Epidermal melanocyte (primary cell): Measurements from ENCODE around the gene PTGDS.

Experiments used
- DNase-seq: peaks from one replicate; pipeline ENCODE4 v3.0.0; 2011; ENCODE audit warnings: low spot score; ENCODE audit not compliant: insufficient read length

PTGDS gene

DNA sequence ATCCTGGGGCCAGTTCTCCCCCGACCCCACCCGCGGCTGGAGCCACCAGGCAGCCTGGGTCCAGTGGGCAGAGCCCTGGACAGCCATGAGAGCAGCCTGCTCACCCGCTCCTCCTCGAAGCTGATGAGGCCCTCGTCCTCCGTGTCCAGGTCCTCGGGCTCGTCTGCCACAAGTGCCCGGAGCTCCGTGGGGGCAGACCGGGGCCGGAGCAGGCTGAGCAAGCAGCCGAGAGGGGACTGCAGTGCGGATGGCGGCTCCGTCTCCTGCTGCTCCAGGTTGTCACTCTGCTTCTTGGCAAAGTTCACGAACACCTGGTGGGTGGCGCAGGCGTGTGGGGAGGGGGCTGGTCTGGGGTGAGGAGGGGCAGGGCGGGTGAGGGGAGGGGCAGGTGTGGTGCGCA, 31.0 kb downstream of the PTGDS start:
- no peak for DNase-seq

DNA sequence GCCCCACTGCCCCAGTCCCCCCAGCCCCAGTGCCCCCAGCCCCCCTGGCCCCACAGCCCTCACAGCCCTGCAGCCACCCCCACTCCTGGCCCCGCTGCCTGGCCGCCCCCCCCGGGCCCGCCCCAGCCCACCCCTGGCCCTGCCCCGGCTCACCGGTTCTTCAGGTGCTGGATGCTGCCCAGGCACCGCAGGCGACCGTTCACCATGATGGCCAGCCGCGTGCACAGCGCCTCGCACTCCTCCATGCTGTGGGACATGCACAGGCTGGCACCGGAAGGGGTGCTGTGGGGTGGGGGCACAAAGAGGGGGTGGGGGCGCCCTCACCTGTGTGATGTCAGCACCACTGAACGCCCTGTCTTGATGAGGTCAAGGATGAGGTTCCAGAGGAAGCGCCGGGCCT, 31.9 kb downstream of the PTGDS start:
- no peak for DNase-seq

DNA sequence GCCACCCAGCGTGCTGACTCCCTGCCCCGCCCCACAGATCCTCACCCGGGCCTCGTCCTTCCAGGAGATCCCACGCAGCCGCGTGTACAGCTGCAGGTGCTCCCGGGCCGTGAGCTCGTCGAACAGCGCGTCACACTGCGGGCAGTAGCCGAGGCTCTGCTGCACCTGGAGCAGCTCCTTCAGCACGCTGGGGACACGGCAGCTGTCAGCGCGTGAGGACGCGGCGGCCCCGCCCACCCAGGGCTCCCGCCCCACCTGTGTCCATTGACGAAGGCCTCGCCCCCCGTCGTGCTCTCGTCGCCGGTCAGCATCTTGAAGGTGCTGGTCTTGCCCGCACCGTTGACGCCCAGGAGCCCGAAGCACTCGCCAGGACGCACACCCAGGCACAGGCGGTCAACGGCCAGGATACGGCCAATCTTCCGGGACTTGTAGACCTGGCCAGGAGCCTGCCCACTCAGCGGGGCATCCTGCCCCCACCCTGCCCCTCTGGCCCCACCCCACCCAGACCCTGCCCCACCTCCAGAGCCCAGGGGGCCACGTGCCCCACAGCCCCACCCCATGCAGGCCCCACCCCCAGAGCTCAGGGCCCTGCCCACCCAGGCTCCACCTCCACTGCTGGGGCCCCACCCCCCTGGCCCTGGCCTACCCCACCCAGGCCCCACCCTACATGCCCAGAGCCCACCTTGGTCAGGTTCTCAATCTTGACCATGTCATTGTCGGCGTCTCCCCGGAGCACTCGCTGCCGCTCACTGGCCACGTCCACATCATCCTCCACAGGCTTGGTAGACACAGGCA, 32.8 kb downstream of the PTGDS start:
- no peak for DNase-seq

DNA sequence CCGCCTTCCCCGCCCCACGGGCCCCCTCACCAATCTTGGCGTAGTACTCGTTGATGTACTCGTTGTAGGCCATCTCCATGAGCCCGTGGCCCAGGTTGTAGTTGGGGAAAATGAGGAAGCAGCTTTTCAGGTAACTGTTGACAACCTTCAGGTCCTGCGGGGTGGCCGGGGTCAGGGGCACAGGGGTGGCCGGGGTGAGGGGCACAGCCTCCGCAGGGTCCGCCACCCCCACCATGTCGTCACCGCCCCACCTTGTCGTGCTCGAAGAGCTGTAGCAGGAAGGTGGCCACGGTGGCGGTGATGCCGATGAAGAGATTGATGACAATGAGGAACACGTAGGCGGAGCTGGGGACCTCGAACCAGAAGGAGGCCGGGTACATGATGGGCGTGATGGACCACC, 33.9 kb downstream of the PTGDS start:
- DNase-seq = no peak

DNA sequence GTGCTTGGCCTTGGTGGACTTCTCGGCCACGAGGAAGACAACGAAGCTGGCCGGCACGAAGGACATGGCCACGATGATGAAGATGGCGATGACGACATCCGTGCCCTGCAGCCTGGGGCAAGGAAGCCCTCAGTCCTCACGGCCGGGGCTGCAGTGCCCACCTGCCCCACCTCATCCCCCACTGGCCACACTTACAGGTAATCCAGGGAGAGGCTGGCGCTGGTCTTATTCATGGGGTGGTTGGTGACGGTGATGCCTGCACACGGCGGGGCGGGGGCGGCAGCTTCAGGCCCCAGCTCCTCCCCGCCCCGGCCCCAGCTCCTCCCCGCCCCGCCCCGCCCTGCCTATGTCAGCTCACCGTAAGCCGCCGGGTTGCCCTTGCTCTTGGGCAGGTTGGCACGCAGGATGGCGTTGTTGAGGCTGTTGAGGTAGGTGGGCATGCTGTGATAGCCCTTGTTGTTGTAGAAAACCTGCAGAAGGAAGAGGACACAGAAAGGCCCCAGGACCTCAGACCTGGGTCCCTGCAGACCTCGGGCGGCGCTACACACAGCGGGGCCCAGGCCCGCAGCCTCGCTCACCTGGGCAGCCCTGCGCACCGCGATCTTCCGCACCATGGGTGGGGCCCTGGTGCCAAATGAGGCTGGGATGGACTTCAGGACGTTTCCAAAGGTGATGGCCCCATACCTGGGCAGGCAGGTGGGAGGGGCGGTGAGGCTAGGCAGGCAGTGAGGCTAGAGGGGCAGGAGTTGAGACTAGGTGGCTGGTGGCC, 34.8 kb downstream of the PTGDS start:
- no peak for DNase-seq

DNA sequence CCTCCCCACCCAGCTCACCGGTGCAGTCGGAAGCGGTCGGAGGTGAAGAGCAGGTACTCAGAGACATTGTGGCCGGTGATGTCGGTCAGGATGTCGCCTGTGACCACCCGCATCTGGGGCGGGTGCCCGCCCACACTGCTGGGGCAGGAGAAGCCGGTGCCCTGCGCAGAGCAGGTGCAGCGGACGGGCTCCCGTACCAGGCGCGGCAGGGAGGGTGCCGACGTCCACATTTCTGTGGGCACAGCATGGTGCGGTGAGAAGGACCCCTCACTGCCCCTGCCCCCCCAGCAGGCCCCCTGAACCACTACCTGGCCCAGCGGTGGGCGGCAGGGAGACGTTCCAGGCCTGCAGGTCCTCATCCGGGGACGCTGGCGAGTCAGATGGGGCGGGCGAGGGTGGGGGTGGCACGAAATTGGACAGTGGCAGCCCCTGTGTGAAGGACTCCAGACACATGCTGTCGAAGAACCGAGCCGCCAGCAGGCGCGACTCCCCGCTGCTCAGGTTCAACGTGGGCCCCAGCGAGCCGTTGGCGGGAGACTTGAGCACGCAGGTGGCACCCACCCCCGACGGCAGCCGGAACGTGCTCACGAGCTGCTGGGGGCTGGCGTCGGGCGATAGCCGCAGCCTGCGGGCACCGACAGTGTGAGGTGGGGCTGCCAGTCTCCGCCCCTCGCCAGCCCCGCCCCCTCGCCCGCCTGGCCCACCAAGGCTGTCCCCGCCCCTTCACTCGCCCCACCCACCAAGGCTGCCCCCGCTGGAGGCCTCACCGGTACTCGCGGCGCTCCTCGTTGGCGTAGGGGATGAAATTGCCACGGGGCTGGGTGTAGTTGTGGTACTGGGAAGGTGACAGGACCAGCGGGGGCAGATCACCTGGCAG, 35.6 kb downstream of the PTGDS start:
- no peak for DNase-seq

DNA sequence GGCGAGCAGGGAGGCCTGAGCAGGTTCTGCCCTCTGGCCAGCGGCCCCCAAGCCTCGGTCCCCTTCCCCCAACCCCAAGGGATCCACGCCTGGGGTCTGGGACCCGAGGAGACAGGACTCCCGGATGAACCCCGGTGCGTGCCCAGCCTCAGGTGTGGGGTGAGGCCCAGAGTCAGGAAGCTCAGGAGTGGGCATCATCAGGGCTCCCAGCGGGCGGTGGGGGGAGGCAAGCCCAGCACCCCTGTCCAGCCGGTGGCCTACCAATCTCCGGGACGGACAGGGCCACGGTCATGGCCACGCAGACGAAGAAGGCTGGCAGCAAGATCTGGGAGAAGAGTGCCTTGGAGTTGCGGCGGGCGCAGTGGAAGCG, 36.3 kb downstream of the PTGDS start:
- DNase-seq = no peak

DNA sequence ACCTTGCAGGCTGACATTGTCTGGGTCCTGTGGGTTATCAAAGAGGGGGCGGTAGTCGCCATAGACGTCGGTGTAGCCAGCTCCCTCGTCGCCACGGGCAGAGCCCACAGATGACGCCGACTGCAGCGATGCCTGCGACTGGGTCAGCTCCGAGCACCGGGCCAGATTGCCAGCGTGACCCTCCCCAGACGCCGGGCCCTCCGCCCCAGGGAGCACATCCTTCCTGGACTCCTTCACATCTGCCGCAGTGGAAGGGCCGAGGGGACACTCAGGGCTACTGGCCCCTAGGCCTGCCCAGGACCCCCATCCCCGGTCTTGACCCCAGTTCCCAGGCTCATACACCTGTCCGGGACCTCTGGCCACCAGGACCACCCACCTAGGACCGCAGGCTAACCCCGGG, 36.9 kb downstream of the PTGDS start:
- DNase-seq = no peak

DNA sequence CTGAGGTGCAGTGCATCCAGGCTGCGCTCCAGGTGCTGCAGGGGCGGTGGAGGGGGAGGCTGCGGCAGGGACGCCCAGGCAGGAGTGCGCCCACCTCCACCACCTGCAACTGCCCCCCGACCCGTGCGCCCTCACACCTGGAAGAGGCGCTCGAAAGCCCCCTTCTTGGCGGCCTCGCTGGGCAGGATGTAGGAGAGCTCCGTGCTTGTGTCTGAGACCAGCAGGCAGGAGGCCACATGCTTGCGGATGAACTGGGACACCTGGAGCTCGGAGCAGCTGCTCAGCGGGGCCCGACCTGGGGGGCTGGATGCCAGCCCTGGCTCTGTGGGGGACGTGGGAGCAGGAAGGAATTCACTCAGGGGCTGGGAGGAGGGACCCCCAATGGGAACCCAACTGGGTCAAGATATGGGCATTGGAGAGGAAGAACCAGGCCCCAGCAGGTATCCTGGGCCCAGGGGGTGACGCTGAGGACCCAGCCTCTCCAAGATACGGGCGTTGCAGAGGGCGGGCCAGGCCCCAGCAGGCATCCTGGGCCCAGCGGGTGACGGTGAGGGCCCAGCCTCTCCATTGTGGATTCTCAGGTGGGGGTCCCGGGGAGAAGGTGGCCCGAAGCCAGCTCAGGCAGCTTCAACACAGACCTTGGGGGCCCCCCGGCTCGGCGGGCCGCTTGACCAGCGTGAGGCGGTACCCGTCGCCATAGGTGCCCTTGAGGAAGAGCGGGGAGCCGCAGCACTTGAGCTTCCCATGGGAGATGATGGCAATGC, 37.7 kb downstream of the PTGDS start:
- no peak for DNase-seq

DNA sequence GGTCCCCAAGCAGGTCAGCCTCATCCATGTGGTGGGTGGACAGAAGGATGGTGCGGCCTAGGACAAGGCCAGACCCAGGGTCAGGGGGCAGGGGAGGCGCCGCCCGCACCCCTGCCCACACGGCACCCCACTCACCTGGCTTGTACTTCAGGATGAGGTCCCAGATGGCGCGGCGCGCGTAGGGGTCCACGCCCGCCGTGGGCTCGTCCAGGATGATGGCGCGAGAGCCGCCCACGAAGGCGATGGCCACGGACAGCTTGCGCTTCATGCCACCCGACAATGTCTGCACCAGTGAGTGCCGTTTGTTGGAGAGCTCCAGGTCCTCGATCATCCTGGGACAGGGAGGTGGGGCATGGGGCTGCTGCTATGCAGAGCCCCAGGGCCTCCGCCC, 38.2 kb downstream of the PTGDS start:
- no peak for DNase-seq

DNA sequence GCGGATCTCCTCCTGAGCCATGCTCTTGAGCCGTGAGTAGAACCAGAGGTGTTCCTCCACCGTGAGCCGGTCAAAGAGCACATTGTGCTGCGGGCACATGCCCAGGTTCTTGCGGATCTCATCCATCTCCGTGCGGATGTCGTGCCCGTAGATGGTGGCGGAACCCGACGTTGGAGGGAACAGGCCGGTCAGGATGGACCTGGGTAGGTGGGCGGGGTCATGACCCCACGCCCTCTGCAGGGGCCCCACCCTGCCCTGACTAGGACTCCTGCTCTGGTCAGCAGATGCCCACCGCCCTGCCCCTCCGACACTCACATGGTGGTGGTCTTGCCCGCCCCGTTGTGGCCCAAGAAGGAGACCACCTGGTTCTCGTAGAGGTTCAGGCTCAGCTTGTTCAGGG, 38.7 kb downstream of the PTGDS start:
- DNase-seq = no peak

DNA sequence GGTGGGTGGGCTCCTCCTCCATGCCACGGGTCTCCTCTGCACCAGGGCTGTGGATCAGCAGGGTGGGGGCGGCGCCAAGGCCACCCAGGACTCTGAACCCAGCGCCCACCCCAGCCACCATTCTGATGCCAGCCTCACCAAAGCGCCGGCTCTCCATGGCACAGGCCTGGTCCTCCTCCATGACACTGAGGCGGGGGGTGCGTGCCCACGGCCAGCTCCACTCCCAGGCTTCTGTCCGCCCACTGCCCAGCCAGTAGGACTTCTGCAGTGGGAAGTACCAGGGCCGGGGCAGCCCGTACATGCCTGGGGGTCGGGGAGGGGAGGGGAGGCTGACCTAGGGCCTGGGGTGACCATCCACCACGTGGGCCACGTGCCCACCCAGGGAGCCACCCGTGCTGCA, 39.1 kb downstream of the PTGDS start:
- no peak for DNase-seq

DNA sequence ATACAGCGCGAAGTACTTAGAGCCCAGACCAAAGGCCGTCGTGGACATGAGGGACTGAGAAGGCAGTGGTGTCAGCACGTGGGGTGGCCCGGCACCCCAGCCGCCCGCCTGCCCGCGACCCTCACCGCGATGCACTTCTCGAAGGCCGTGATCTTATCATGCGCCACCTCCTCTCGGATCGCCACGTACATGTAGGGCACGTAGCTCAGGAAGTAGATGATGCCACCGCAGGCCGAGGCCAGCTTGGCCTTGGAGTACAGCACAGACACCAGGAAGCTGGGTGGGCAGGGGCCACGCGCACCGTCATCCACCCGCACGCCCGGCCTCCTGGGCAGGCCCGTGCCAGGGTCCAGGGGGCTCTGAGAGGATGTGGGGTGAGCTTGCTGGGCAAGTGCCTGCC, 39.8 kb downstream of the PTGDS start:
- no peak for DNase-seq

DNA sequence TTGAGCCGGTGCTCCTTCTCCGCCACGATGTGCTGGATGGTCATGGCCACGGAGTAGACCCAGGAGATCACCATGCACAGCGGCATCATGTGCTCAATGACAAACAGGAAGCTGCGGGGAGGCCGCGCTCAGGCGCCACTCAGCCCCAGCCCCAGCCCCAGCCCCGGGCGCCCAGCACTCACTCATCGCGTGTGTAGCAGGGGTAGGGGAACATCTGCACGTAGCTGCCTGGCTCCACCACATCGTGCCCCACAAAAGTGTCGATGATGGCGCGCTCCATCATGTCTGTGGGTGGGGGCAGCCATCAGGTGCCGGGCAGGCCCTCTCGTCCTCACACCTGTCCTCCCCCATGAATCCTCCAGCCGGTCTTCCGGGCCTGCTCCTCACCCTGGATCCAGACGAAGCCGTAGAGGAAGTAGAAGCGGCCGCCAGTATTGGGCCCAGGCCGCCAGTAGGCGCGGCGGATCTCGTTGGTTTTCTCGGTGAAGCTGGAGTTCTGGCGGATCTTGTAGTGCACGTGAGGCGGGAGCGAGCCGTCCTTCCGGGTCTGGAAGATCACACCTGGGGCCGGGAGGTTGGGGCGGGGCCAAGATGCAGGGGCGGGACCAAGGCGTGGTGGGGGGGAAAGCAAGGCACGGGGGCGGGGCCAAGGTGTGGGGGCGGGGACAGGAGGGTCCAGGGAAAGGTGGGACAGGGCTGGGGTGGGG, 40.6 kb downstream of the PTGDS start:
- DNase-seq = no peak

DNA sequence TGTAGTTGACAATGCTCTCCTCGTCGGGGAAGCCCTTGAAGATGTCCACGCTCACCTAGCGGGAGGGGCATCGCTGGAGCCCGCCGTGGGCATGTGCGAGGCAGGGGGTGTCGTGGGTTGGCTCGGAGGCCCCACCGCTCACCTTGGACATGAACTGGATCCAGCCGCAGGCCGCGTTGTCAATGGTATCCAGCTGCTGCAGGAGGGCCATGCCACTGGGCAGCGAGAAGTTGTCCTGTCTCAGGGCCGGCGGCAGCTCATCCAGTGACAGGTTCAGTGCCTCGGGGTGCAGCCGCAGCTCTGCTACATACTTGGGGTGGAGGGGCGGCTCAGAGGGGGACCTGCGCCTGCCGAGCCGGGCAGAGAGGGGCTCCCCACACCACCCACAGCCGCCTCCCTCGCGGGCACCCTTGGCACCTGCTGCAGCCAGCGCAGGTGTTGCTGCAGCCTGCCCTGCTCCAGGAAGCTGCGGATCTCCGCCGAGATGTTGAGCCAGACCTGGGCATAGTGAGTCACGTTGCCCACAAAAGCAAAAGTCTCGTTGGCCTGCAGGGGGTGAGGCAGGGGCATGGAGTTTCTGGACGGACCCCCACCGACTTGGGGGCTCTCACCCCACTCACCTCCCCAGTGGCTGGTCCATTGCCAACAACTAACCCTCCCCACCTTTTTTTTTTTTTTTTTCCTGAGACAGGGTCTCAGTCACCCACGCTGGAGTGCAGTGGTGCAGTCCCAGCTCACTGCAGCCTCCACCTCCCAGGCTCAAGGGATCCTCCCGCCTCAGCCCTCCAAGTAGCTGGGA, 41.7 kb downstream of the PTGDS start:
- DNase-seq = no peak

DNA sequence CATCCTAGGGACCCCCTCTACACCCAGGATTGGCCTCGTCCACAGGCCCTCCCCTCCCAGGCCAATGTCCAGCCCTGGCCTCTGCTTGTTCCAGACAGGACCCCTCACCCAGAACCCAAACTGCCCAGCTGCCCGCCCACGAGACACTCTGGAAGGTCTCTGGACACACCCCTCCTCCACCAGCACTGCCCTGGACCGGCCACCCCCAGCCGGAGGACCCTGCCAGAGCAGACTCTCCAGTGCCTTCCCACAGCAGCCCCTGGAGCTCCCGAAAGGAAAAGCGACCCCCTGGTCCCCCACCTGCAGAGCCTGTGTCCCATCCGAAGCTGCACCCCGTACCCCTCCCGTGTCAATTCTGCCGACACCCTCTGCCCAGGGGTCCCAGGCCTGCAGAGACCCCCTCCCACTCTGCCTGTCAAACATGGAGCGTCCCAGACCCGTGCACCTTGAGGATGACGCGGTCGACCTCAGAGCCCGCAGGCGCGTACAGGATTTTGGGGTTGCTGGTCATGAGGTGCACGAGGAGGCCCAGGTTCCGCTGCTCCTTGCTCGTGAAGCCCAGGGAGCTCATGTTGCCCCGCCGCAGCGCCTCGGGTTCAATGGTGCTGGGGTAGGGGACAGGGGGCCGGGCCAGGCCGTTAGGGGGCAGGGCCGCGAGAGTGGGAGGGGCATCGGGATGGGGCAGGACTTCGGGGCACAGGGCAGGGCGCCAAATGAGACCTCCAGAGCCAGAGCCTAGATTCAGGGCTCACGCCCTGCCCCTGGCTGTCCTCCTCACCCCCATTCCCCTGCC, 42.8 kb downstream of the PTGDS start:
- DNase-seq = no peak

DNA sequence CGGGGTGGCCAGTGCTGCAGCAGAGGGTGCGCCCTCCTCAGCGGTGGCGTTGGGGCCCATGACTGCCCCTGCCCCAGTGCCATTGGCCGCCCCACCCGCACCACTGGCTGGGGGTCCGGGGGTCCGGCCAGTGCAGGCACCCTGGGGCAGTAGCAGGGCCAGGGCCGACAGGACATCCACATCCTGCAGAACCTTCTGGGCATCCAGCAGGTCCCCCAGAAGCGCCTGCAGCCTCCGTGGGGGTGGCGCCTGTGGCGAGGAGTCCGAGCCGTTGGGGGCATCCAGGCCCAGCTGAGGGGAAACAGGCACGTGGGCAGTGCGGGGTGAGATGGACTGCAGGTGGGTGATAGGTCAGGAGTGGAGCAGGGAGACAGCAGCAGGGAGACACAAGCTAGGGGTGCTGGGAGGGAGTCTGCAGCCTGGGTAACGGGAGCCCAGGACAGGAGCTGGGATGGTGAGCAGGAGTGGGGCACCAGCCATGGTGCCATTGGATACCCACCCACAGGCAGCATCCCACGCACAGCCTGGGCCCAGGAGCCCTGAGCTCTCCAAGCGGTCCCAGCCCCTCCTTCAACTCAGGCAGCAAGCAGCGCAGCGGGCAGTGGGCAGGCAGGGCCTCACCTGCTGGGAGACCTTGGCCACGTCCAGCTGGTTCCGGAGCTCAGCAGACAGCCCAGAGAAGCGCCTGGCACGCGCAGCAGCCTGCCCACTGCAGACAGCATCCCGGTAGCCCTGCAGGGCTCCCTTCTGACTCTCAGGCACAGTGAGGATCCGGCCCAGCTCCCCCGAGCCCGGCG, 43.7 kb downstream of the PTGDS start:
- DNase-seq = no peak

DNA sequence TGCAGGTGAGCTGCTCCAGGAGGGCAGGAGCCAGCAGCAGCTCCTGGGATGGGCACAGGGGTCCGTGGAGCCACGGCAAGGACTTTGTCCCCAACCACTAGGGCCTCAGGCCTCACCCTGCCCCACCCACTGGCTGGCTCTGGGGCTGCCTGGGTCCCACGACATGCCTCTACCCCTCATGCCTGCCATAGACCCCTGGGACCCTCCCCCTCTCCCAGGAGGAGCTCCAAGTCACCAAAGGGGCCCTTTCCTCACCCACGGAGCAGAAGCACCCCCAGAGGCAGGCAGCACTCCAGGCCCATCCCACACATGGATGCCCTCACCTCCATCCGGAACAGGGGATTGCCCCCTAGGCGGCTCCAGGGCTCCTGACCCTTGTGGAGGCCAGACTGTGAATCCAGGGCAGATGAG, 44.3 kb downstream of the PTGDS start:
- no peak for DNase-seq
